Psoas muscle (tissue), 8 donors: ENCODE measurements around the gene ABL2. TPM values are rescaled to one million over a fixed set of nuclear protein-coding genes. Genes with fewer than 3 reads are reported as not detected.

Experiments used
- ATAC-seq, 4 donors: fragments of 200-7000 bp; cut with Tn5 transposase; one replicate each; pipeline ENCODE4 v1.9.1; 2020; ENCODE audit warnings: moderate library complexity in 3 of 4, mild to moderate bottlenecking in 2 of 4
- DNase-seq, 2 donors: peaks; one replicate each; pipeline ENCODE4 v3.0.0-alpha.2; 2020
- H3K27ac ChIP-seq: fragments of 200-600 bp; one replicate; pipeline ENCODE4 v1.8.0; 2022
- H3K27me3 ChIP-seq, 3 donors: fragments of 200-600 bp in 1 of 3; one replicate each; pipeline versions ENCODE4 v1.6.1 to v1.8.0; 2013 to 2022; ENCODE audit warnings: low read length in 2 of 3, mild to moderate bottlenecking in 2 of 3, moderate library complexity in 1 of 3; ENCODE audit not compliant: insufficient read depth in 3 of 3
- H3K36me3 ChIP-seq, 2 donors: fragments of 200-600 bp in 1 of 2; one replicate each; pipeline versions ENCODE4 v1.6.1 to v1.8.0; 2013 to 2022; ENCODE audit warnings: low read depth in 1 of 2, mild to moderate bottlenecking in 1 of 2, moderate library complexity in 1 of 2; ENCODE audit not compliant: insufficient read depth in 1 of 2
- H3K4me1 ChIP-seq: fragments of 200-600 bp; one replicate; pipeline ENCODE4 v1.8.0; 2022
- H3K4me3 ChIP-seq: fragments of 200-600 bp; one replicate; pipeline ENCODE4 v1.8.0; 2022; ENCODE audit warnings: mild to moderate bottlenecking
- H3K9me3 ChIP-seq: fragments of 200-600 bp; one replicate; pipeline ENCODE4 v1.8.0; 2022
- WGBS, 3 donors: extraction: QIAGEN DNeasy Blood & Tissue Kit; methylation state at CpG; one replicate each; pipeline versions ENCODE4 v1.1.6 to v1.1.7; 2013; 5-methylcytosine and 5-hydroxymethylcytosine counted together
- intact Hi-C, 2 donors: fragments of 100-400 bp; cut with DNase I; formaldehyde crosslinking; loops; one replicate each; pipeline versions ENCODE4 v1.11.0 to v1.14.2; 2022
- polyA plus RNA-seq, 3 donors: library from polyadenylated mRNA; stranded (reverse); fragments of 200-250 nt; gene quantifications; one replicate each; pipeline ENCODE4 v1.2.3, GENCODE V29; 2013
- total RNA-seq, 4 donors: library from RNA; stranded (reverse); fragmentation: NEBNext Ultra II Directional in 2 of 4; extraction: Animal tissue kit (Norgen Biotek cat#: 25700) in 2 of 4; gene quantifications; one replicate each; pipeline versions ENCODE4 v1.2.1 to v1.2.4, GENCODE V29; 2021 to 2023
- TF ChIP-seq, protein P1 (sequence below): fragments of 200-600 bp; IDR thresholded peaks from one replicate; pipeline ENCODE4 v1.8.0; 2022; ENCODE audit warnings: antibody characterized with exemption
- donor health status: healthy with polysubstance abuse.
- donor health status: DM: no; HTN: no; CAD: no; lungs with moderate emphysema.
- donor health status: Bipolar disorder and iron deficiency.
- donor health status: healthy.
- donor health status: DM: yes; HTN: yes; CAD: no.
- donor health status: DM: no; HTN: no; CAD: no.
- donor health status: DM: no; HTN: no; CAD: no.
- donor health status: DM: yes; HTN: yes; CAD: no.

ABL2 gene
- total and polyA plus RNA-seq, 7 donors = 1.4 to 11.7 (median 8.6) TPM

DNA sequence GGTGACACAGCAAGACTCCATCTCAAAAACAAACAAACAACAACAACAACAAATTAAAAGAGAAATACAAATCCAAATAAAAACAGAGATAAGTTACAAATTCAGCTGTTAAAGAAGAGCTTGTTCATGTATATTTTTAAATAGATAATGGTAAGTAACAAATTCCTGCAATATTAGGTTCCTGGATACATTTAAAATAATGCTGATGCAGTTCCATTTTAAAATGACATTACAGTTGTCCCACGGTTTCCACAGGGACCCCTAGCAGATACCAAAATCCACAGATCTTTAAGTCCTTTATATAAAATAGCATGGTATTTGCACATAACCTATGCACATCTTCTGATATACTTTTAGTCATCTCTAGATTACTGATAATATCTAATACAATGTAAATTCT is 61.5 kb downstream of the ABL2 start:
- no peak for ATAC-seq
- no peak for DNase-seq
- H3K4me3 ChIP-seq = no peak overlapping the region
- H3K4me1 ChIP-seq = peaks cover 10% of the 10 kb centered on the region
- no peaks in the 10 kb centered on the region for H3K9me3 ChIP-seq
- TF ChIP-seq, protein P1, sequence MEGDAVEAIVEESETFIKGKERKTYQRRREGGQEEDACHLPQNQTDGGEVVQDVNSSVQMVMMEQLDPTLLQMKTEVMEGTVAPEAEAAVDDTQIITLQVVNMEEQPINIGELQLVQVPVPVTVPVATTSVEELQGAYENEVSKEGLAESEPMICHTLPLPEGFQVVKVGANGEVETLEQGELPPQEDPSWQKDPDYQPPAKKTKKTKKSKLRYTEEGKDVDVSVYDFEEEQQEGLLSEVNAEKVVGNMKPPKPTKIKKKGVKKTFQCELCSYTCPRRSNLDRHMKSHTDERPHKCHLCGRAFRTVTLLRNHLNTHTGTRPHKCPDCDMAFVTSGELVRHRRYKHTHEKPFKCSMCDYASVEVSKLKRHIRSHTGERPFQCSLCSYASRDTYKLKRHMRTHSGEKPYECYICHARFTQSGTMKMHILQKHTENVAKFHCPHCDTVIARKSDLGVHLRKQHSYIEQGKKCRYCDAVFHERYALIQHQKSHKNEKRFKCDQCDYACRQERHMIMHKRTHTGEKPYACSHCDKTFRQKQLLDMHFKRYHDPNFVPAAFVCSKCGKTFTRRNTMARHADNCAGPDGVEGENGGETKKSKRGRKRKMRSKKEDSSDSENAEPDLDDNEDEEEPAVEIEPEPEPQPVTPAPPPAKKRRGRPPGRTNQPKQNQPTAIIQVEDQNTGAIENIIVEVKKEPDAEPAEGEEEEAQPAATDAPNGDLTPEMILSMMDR = no peak
- 81 to 85% (median 83%) methylated on average over 1 of the region's 1 CpG for WGBS, 3 donors
- H3K36me3 ChIP-seq = no peaks in the 10 kb centered on the region
- no peak overlapping the region for H3K27ac ChIP-seq
- intact Hi-C loops = no loop called here
- no peaks in the 10 kb centered on the region for H3K27me3 ChIP-seq

DNA sequence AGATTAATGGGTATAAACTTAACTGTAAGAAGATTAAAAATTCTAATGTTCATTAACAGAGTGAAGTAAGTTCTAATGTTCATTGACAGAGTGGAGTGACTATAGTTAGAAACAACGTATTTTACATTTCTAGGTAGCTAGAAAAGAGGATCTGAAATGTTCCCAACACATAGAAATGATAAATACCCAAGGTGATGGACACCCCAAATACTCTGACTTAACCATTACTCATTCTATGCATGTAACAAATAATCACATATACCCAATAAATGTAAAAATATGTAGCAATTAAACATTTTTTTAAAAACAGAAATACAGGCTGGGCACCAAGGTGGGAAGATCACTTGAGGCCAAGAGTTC is 62.1 kb downstream of the ABL2 start:
- no peaks in the 10 kb centered on the region for H3K36me3 ChIP-seq
- WGBS, 3 donors = 83 to 97% (median 88%) methylated on average over 1 of the region's 1 CpG
- ATAC-seq (no peak), DNase-seq (no peak)
- H3K4me3 ChIP-seq = no peak overlapping the region
- peaks cover 10% of the 10 kb centered on the region for H3K4me1 ChIP-seq
- no peaks in the 10 kb centered on the region for H3K27me3 ChIP-seq
- no peak overlapping the region for H3K27ac ChIP-seq
- intact Hi-C loops = no loop called here
- TF ChIP-seq, protein P1 = no peak
- no peaks in the 10 kb centered on the region for H3K9me3 ChIP-seq

DNA sequence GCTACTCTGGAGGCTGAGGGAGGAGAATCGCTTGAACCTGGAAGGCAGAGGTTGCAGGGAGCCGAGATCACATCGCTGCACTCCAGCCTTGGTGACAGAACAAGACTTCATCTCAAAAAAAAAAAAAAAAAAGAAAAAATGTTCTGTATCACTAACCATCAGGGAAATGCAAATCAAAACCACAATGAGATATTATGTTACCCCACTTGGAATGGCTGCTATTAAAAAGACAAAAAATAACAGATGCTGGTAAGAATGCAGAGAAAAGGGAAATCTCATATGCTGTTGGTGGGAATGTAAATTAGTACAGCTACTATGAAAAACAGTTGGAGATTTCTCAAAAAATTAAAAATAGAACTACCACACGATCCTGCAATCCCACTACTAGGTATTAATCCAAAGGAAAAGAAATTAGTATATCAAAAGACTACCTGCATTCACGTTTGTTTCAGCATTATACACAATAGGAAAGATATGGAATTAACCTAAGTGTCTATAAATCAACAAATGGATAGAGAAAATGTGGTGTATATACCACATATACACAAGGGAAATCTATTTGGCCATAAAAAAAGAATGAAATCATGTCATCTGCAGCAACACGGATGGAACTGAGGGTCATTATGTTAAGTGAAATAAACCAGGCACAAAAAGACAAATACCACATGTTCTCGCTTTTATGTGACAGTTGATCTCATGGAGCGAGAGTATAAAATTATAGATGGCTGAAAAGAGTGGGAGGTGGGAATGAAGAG is 62.6 kb downstream of the ABL2 start:
- ATAC-seq (no peak), DNase-seq (no peak)
- intact Hi-C loops = no loop called here
- Histone ChIP-seq H3K9me3 (no peaks in the 10 kb centered on the region), H3K4me3 (no peak overlapping the region), H3K36me3 (no peaks in the 10 kb centered on the region), H3K27me3 (no peaks in the 10 kb centered on the region), H3K4me1 (peaks cover 10% of the 10 kb centered on the region), H3K27ac (no peak overlapping the region)
- TF ChIP-seq, protein P1 = no peak
- 50 to 67% (median 55%) methylated on average over 8 of the region's 8 CpGs for WGBS, 3 donors

DNA sequence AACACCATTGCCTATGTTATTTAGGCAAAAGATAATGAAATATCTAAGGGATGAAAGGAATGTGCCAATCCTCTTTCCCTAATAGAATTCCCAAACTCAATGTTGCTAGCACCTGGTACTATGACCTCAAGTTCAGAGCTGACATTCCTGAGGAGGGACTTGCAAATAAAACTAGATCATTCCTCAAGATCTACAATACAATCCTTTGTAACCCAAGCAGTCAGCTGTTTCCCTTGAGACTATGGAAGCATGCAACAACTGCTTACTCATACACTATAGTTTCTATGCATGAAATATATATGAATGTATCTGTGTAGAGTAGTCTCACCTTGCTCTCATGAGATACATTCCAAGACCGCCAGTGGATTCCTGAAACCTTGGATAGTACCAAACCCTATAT is 65.0 kb downstream of the ABL2 start:
- 98 to 100% (median 99%) methylated on average over 1 of the region's 1 CpG for WGBS, 3 donors
- H3K4me1 ChIP-seq = peaks cover 5% of the 10 kb centered on the region
- ATAC-seq = no peak

More for the DNA sequence above, 65.0 kb downstream of the ABL2 start:
- intact Hi-C loops = no loop called here
- Histone ChIP-seq H3K27ac (no peak overlapping the region), H3K27me3 (no peaks in the 10 kb centered on the region), H3K36me3 (no peaks in the 10 kb centered on the region), H3K9me3 (no peaks in the 10 kb centered on the region), H3K4me3 (no peak overlapping the region)
- no peak for DNase-seq
- TF ChIP-seq, protein P1 = no peak
